ENCODE measurements around the gene DCPS.

GRCh38 chr11:126347751-126348668 lies 44.1 kb downstream of the DCPS start:
- TF ChIP-seq CTCF (IDR thresholded peaks at IDR 0.05), result no peak
- no peak for TF ChIP-seq POLR2A (IDR thresholded peaks at IDR 0.05)

All from body of pancreas (tissue), 4 donors.